GM18526 (cell line): ENCODE results near the gene BMERB1.
"Not testable (repeated sequence)": the region's sequence is repeated elsewhere in the genome, so short reads cannot be mapped to it uniquely, and the experiment has no call there.

Experiments
- POLR2A ChIP-seq: IDR thresholded peaks from 3 replicates; pipeline ENCODE4 v1.6.1; 2011; ENCODE audit not compliant: insufficient read length; ENCODE audit errors: extremely low read depth

BMERB1 gene

DNA sequence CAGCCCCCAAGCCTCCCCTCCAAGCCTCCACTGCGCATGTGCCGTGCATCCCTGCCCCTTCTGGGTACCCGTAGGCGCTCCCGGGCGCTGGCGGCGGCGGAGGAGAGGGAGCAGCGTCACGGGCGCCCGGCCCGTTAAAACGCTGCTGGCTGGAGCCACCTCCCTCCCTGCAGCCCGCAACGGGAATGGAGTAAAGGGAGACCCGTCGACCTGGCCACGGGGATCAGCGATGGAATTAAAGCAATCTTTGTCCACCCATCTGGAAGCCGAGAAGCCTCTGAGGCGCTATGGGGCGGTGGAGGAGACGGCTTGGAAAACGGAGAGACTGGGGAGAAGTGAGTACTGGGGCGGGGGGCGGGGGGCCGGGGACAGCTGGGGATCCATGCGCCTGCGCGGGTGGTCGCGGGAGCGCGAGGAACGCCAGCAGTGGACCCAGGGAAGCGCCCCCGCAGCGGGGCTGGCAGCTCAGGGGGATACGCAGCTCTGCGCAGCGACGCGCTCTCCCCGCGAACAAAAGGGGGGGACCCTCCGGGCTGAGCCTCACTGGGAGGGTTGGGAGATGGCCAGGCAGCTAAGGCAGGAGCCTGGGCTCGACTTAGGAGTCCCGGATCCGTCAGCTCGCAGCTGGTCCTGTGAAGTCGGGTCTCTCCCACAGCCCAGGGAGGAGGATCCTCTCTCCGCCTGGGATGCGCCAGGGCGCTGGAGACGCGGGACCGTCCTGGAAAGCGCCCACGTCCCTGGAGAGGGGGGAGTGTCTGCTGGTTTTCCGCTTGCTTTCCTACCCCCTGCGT is at the start of gene BMERB1:
Gene BMERB1, plus strand, starts transcription at position 164 of the 791 bp plus-strand sequence. Its CDS starts 66 bp downstream, at position 230.
- TF ChIP-seq POLR2A, result no peak

DNA sequence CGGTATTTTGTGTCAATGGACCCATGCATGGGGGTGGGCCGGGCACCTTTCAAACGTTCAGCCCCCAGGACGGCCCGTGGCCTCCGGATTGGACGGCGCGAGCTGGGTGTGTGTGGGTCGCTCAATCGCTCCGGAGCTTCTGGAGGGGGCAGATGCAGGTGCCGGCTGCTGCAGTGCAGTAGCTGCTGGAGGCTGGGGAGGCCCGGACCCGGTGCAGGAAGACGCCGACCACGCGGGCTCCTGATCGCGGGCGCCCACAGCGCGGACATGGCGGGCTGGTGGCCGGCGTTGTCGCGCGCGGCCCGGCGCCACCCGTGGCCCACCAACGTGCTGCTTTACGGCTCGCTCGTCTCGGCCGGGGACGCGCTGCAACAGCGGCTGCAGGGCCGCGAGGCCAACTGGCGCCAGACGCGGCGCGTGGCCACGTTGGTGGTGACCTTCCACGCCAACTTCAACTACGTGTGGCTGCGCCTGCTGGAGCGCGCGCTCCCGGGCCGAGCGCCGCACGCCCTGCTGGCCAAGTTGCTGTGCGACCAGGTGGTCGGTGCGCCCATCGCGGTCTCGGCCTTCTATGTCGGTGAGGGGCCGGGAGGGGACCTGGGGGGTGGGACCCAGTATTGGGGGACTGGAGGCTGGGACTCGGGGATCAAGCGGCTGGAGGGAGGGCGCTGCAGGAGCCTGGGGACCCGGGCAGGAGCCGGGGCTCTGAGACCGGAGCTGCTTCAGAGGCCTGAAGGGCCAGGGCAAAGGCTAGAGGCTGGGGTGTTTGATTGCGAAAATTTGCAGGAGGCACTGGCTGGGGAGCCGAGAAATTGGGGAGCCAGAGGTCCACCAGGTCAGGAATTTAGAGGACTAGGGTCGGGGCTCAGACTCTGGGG is 38.5 kb upstream of the BMERB1 start, which contains the start of gene MPV17L:
Gene MPV17L, plus strand, starts transcription at position 124 of the 878 bp plus-strand sequence. Its CDS starts 144 bp downstream, at position 268.
- not testable (repeated sequence) for TF ChIP-seq POLR2A

GRCh38 chr16:15396948-15397594 is 37.3 kb upstream of the BMERB1 start:
- no peak for TF ChIP-seq POLR2A

DNA sequence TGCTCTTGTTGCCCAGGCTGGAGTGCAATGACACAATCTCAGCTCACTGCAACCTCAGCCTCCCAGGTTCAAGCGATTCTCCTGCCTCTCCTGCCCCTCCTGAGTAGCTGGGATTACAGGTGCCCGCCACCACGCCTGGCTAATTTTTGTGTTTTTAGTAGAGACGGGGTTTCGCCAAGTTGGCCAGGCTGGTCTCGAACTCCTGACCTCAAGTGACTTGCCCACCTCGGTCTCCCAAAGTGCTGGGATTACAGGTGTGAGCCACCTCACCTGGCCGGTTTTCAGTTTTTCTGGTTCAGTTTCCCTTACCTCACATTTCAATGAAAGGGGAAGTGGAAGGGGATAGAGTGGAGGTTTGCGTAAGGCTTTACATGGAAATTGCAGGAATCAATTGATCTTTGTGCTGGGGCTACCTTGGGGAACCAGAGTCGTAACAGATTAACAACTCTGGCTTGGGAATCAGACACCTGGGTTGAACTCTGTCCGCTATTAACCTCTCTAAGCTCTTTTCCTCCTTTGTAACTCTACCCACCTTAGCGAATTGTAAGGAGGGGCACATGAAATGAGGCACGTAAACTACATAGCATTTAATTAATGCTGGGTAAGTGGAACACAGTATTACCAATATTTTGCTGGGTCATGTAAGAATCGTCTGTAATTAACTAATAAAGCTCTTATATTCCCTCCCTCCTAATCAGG is 35.6 kb upstream of the BMERB1 start:
- no peak for TF ChIP-seq POLR2A

DNA sequence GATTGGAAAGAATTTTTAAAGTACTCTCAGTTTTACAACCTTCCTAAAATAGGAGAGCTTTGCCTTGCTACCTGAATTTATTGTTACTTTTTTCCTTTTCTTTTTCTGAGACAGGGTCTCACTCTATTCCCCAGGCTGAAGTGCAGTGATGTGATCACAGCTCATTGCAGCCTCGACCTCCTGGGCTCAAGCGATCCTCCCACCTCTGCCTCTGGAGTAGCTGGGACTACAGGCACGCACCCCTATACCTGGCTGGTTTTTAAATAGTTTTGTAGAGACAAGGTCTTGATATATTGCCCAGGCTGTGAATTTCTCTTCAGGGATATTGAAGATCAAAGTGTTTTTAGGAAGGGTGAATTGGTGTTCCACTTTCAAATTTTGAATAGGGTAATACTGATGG is 35.1 kb upstream of the BMERB1 start:
- TF ChIP-seq POLR2A, result no peak

- TF ChIP-seq POLR2A, result no peak
Measured at GRCh38 chr16:15401972-15402371, 32.4 kb upstream of the BMERB1 start.

DNA sequence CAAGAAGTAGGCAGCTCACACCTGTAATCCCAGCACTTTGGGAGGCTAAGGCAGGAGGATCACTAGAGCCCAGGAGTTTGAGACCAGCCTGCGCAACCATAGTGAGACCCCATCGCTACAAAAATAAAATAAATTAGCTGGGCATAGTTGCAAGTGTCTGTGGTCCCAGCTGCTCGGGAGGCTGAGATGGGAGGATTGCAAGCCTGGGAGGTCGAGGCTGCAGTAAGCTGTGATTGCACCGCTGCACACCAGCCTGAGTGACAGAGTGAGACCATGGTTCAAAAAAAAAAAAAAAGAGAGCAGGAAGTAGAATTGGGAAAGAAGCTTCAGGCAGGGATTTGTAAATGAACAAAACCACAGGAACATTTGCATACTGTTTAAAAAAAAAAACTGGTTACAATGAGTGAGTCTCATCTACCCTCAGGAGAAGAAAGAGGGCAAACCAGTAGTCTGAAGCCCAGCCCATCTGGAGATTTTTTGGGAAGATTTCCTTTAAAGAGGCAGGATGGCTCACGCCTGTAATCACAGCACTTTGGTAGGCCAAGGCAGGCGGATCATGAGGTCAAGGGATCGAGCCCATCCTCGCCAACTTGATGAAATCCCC is 30.9 kb upstream of the BMERB1 start:
- no peak for TF ChIP-seq POLR2A

DNA sequence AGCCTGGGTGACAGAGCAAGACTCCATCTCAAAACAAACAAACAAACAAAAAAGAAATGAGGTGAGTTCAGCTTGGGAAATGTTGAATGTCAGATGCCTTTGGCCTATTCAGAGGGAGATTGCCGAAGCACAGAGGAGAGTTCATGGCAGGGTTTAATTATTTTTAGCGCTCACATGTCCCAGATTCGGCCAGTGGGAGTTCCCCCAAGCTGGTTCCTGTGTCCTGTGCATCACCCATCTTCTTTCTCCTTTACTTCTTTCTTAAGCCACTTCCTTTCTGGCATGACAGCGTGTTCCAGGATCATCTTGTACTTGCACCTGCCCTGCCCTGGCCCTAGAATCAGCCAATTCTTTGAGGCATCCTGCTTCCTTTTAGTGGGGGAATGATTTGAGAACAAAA is 29.6 kb upstream of the BMERB1 start:
- no peak for TF ChIP-seq POLR2A

- no peak for TF ChIP-seq POLR2A
Measured at GRCh38 chr16:15415511-15415985, 18.8 kb upstream of the BMERB1 start.

GRCh38 chr16:15417197-15417596 is 17.2 kb upstream of the BMERB1 start:
- TF ChIP-seq POLR2A, result no peak

GRCh38 chr16:15418206-15418605 is 16.2 kb upstream of the BMERB1 start:
- TF ChIP-seq POLR2A, result no peak

DNA sequence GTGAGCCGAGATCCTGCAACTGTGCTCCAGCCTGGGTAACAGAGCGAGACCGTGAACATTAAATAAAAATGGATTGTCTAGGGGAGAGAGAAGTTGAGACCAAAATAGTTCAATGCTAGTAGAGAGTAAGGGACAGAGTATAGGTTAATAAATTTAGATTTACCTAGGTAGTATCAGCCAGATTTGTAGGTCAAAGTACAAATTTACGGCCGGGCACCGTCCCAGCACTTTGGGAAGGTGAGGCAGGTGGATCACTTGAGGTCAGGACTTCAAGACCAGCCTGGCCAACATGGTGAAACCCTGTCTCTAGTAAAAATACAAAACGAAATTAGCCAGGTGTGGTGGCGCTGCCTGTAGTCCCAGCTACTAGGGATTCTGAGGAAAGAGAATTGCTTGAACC is 12.2 kb upstream of the BMERB1 start:
- TF ChIP-seq POLR2A, result no peak

DNA sequence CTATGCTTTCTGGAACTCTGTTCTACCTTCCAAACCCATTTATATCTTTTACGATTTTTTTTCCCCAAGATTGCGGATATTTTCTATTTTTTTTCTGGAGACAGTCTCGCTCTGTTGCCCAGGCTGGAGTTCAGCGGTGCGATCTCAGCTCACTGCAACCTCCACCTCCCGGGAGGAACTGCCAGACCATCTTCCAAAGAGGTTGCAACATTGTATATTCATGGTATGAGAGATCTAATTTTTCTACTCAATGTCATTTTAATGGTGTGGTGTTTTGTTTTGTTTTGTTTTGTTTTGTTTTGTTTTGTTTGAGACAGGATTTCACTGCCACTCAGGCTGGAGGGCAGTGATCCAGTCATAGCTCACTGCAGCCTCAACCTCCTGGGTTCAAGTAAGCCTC is 8.5 kb upstream of the BMERB1 start:
- TF ChIP-seq POLR2A, result no peak

GRCh38 chr16:15426796-15427195 is 7.6 kb upstream of the BMERB1 start:
- TF ChIP-seq POLR2A, result no peak
